Activated CD4-positive, alpha-beta T cell treated with anti-CD3 and anti-CD28 coated beads for 36 hours (primary cell): ENCODE results near the gene PAX8. TPM values are rescaled to one million over a fixed set of nuclear protein-coding genes. Genes with fewer than 3 reads are reported as not detected.
"Not testable (repeated sequence)": the region's sequence is repeated elsewhere in the genome, so short reads cannot be mapped to it uniquely, and the experiment has no call there.

ENCODE experiments used
- ATAC-seq: fragments of 200-7000 bp; cut with Tn5 transposase; one replicate; pipeline ENCODE4 v1.10.0; 2021; ENCODE audit warnings: mild to moderate bottlenecking, moderate library complexity
- CTCF ChIA-PET: fragments of 350-600 bp; sonication (Branson Sonifier 250); formaldehyde crosslinking; loops from one replicate; lab custom pipeline; 2021; ENCODE audit warnings: antibody characterized with exemption; lab: Charles Lee
- POLR2A ChIA-PET: fragments of 350-600 bp; sonication (Branson Sonifier 250); formaldehyde crosslinking; loops from one replicate; lab custom pipeline; 2021; ENCODE audit warnings: antibody characterized with exemption, inconsistent platforms; lab: Charles Lee
- DNase-seq: peaks from one replicate; pipeline ENCODE4 v3.0.0-alpha.2; 2020
- H3K27ac Mint-ChIP-seq: one replicate; pipeline ENCODE4 v1.8.0; 2021; ENCODE audit warnings: mixed read lengths
- H3K27me3 Mint-ChIP-seq: one replicate; pipeline ENCODE4 v1.8.0; 2021; ENCODE audit warnings: mixed read lengths
- H3K36me3 Mint-ChIP-seq: one replicate; pipeline ENCODE4 v1.8.0; 2021; ENCODE audit warnings: low read depth, mixed read lengths
- H3K4me1 Mint-ChIP-seq: one replicate; pipeline ENCODE4 v1.8.0; 2021; ENCODE audit warnings: mixed read lengths
- H3K4me3 Mint-ChIP-seq: one replicate; pipeline ENCODE4 v1.8.0; 2021; ENCODE audit warnings: mild to moderate bottlenecking, moderate library complexity, mixed read lengths
- H3K9me3 Mint-ChIP-seq: one replicate; pipeline ENCODE4 v1.8.0; 2021; ENCODE audit warnings: low read depth, mixed read lengths
- intact Hi-C, 2 experiments: fragments of 100-400 bp; cut with DNase I in 1 of 2; cut with micrococcal nuclease in 1 of 2; formaldehyde crosslinking; loops; one replicate each; pipeline versions ENCODE4 v1.14.2 to v1.15.1; 2022 to 2024; cut with DNase I, micrococcal nuclease
- total RNA-seq, 2 experiments: library from RNA; stranded (reverse); gene quantifications; one replicate each; pipeline ENCODE4 v1.2.3, GENCODE V29; 2021

The PAX8 gene
- total RNA-seq, 2 experiments from 2014 or later: 1.4 to 2.1 TPM

- H3K4me3 Mint-ChIP-seq: peak overlapping the region; percentile 83
- H3K36me3 Mint-ChIP-seq, H3K27me3 Mint-ChIP-seq, intact Hi-C loops, H3K9me3 Mint-ChIP-seq: not testable (repeated sequence)
- H3K27ac Mint-ChIP-seq: peak overlapping the region; percentile 89
- ChIA-PET CTCF (interaction anchor here (0.6 to 2.0 kb wide), 3 partner anchors 103 to 156 kb away, joined by 3 to 8 read pairs (median 5); no protein-coding TSS in a partner anchor), POLR2A (interaction anchor here (0.8 kb wide), 1 partner anchor 24 kb away, joined by 3 read pairs; no protein-coding TSS in a partner anchor)
- peaks cover 18% of the 10 kb centered on the region for H3K4me1 Mint-ChIP-seq
- ATAC-seq (peak; percentile 88), DNase-seq (peak; percentile 68)
These were observed 43.1 kb downstream of the PAX8 start for GRCh38 chr2:113235347-113236226.

DNA sequence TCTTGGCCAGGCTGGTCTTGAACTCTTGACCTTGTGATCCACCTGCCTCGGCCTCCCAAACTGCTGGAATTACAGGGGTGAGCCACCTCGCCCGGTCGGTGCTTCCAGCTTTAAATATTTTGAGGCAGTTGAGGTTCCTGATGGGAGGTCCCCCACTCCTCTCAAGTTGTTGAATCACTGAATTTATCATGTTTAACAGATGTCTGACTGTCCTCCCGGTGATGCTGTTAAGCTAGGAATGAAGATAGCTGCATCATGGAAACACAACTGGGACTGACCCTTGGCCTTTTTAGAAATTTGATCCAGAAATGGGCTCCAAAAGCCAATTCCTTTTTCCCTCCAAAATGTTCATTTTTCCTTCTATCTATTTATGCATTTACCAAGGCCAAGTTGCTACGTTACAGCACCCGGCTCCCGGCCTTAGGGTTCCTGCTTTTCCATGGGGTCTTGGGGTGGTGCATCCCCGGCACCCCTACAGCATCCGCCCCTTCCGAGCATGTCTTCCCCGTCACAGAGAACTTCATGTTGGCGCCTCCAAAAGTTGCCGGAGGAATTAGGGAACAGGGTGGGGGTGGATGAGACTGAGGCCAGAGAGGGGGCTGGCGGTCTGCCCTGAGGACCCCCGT is 43.9 kb downstream of the PAX8 start:
- POLR2A ChIA-PET: interaction anchor here (0.8 kb wide), 1 partner anchor 23 kb away, joined by 3 read pairs; no protein-coding TSS in a partner anchor
- ATAC-seq: peak; percentile 27
- Mint-ChIP-seq H3K27ac (no peak overlapping the region), H3K4me1 (peaks cover 16% of the 10 kb centered on the region), H3K4me3 (peak overlapping the region; percentile 83), H3K27me3 (no peaks in the 10 kb centered on the region), H3K9me3 (no peaks in the 10 kb centered on the region), H3K36me3 (peaks cover 5% of the 10 kb centered on the region)
- CTCF ChIA-PET: interaction anchor here (0.7 to 2.2 kb wide), 7 partner anchors 11 to 155 kb away, joined by 3 to 8 read pairs (median 4); no protein-coding TSS in a partner anchor
- no peak for DNase-seq
- intact Hi-C loops: no loop called here

DNA sequence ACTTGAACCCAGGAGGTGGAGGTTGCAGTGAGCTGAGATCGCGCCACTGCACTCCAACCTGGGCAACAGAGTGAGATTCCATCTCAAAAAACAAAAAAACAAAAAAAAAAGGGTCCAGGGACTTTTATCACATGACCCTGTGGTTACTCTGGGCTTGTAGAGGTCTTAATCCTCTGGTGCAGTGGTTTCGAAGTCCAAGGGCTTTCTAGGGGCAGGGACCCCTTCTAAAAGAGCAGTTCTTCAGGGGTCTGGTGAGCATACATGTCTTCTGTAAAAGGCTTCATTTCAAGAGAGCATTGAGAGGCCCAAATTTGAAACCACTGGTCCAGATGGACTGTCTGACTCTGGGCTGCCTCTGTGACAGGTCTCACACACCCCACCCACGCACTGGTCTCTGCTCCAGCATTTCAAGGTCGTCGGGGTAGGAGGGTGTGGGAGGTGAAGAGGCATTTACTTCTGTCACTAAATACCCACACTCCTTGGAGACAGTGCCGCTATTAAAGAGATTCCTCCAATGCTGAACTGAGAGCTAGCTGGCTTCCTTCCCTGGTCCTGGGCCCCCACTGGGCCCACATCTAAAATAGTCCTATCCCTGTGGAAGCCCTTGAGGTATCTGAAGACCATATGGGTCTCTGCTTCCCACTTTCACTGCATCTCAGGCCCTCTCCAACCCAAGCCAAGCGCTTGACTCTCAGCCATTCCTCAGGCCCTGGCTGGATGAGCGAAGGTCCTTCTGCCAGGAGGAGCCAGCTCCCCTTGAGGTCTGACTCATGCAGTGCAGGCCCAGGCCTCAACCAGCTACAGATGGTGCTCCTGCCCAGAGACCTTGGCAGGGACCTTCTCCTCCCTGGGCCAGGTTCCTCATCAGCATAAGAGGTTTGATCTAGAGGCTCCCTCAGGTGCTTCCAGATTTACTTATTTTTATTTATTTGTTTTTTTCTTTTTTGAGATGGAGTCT is 44.8 kb downstream of the PAX8 start:
- Mint-ChIP-seq H3K36me3 (peaks cover 5% of the 10 kb centered on the region), H3K4me3 (no peak overlapping the region), H3K27ac (no peak overlapping the region), H3K9me3 (no peaks in the 10 kb centered on the region), H3K27me3 (no peaks in the 10 kb centered on the region), H3K4me1 (peaks cover 16% of the 10 kb centered on the region)
- POLR2A ChIA-PET: no interaction called here
- DNase-seq (peak; percentile 36), ATAC-seq (peak; percentile 25)
- intact Hi-C loops: no loop called here
- CTCF ChIA-PET: interaction anchor here (0.7 to 2.2 kb wide), 8 partner anchors 12 to 154 kb away, joined by 3 to 8 read pairs (median 4); no protein-coding TSS in a partner anchor

- ATAC-seq (no peak), DNase-seq (no peak)
- intact Hi-C loops: no loop called here
- H3K27me3 Mint-ChIP-seq: no peaks in the 10 kb centered on the region
- H3K4me3 Mint-ChIP-seq: no peak overlapping the region
- peaks cover 5% of the 10 kb centered on the region for H3K36me3 Mint-ChIP-seq
- ChIA-PET CTCF (interaction anchor here (1.7 to 2.2 kb wide), 3 partner anchors 16 to 95 kb away, joined by 4 to 8 read pairs (median 5); no protein-coding TSS in a partner anchor), POLR2A (no interaction called here)
- peaks cover 16% of the 10 kb centered on the region for H3K4me1 Mint-ChIP-seq
- no peak overlapping the region for H3K27ac Mint-ChIP-seq
- H3K9me3 Mint-ChIP-seq: no peaks in the 10 kb centered on the region
These were observed 46.0 kb downstream of the PAX8 start for GRCh38 chr2:113232740-113233139.

DNA sequence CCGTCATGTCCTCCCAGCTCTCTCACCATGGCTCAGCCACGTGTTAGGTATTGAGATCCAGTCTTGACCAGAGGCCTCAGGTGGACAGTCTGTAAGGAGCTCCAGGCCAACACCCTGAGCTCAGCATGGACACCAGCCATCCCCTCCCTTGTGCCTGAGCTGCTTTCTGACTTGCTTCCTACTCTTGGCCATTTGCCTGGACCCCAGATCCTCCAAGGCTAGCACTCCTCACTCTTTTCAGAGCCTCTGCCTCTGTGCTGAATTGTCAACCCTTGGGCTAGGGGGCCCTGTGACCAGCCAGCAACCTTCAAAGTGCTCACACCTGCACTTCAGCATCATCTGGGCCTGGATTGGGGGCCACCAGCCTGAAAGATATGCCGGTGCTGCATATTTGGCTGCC is 46.6 kb downstream of the PAX8 start:
- ChIA-PET POLR2A (interaction anchor here (0.6 kb wide), 1 partner anchor 14 kb away, joined by 3 read pairs; no protein-coding TSS in a partner anchor), CTCF (interaction anchor here (0.6 to 2.3 kb wide), 5 partner anchors 9 to 408 kb away, joined by 3 to 11 read pairs (median 5); no protein-coding TSS in a partner anchor)
- Mint-ChIP-seq H3K4me1 (peaks cover 13% of the 10 kb centered on the region), H3K27ac (no peak overlapping the region), H3K36me3 (peaks cover under 1% of the 10 kb centered on the region), H3K9me3 (no peaks in the 10 kb centered on the region), H3K4me3 (no peak overlapping the region), H3K27me3 (no peaks in the 10 kb centered on the region)
- no peak for ATAC-seq
- intact Hi-C loops: no loop called here
- no peak for DNase-seq

GRCh38 chr2:113231064-113231463 is 47.7 kb downstream of the PAX8 start:
- DNase-seq (no peak), ATAC-seq (no peak)
- peaks cover 8% of the 10 kb centered on the region for H3K4me1 Mint-ChIP-seq
- CTCF ChIA-PET: interaction anchor here (0.6 to 2.3 kb wide), 6 partner anchors 10 to 262 kb away, joined by 3 to 11 read pairs (median 4); no protein-coding TSS in a partner anchor
- H3K36me3 Mint-ChIP-seq: no peaks in the 10 kb centered on the region
- no peak overlapping the region for H3K4me3 Mint-ChIP-seq
- intact Hi-C loops: no loop called here
- no peaks in the 10 kb centered on the region for H3K9me3 Mint-ChIP-seq
- no peaks in the 10 kb centered on the region for H3K27me3 Mint-ChIP-seq
- H3K27ac Mint-ChIP-seq: no peak overlapping the region
- POLR2A ChIA-PET: no interaction called here

DNA sequence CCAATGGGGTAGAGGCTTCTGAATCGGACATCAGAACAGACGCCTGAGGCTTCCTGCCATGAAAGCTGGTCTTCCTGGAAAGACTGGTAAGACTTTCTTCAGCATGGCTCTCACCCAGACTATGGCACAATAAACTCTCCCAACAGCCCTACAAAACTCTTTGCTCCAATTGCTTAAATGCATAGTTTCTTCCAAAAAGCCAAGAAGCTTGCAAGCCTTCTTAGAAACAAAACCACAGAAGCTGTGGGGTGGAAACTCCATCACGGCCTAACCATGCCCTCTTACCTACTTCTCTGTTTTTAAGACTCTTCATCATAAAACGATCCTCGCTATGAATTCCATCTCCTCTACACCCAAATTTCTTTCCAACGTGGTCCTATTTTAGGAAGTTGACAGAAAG is 48.2 kb downstream of the PAX8 start:
- DNase-seq: no peak
- H3K4me1 Mint-ChIP-seq: peaks cover 8% of the 10 kb centered on the region
- CTCF ChIA-PET: interaction anchor here (0.6 to 2.3 kb wide), 5 partner anchors 10 to 262 kb away, joined by 3 to 11 read pairs (median 3); no protein-coding TSS in a partner anchor
- no peaks in the 10 kb centered on the region for H3K27me3 Mint-ChIP-seq
- no peak overlapping the region for H3K4me3 Mint-ChIP-seq
- peak; percentile 13 for ATAC-seq
- POLR2A ChIA-PET: no interaction called here
- H3K36me3 Mint-ChIP-seq: no peaks in the 10 kb centered on the region
- intact Hi-C loops: no loop called here
- H3K27ac Mint-ChIP-seq: no peak overlapping the region
- H3K9me3 Mint-ChIP-seq: no peaks in the 10 kb centered on the region

DNA sequence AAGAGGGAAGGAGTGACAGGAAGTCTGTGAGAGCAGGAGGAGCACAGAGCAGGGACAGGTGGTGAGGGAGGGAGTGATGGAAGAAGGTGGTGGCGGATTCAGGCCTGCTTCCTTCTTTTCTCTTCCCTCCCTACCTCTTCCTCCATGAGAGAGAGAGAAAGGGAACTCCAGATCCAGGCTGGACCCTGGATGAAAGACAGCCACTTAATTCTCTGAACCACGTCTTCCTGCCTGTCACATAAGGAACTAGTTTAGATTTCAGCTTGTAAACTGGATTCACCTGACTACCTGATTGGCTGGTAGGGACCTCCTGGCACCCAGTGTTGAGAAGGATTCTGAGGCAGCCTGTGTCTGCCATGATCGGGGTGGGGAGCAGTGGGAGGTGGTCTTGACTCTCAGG is 48.9 kb downstream of the PAX8 start:
- H3K27ac Mint-ChIP-seq: no peak overlapping the region
- ATAC-seq: no peak
- no peaks in the 10 kb centered on the region for H3K27me3 Mint-ChIP-seq
- no peaks in the 10 kb centered on the region for H3K9me3 Mint-ChIP-seq
- intact Hi-C loops: no loop called here
- peaks cover 6% of the 10 kb centered on the region for H3K4me1 Mint-ChIP-seq
- ChIA-PET POLR2A (interaction anchor here (0.6 kb wide), 1 partner anchor 12 kb away, joined by 3 read pairs; no protein-coding TSS in a partner anchor), CTCF (interaction anchor here (1.4 kb wide), 1 partner anchor 92 kb away, joined by 5 read pairs; no protein-coding TSS in a partner anchor)
- no peak overlapping the region for H3K4me3 Mint-ChIP-seq
- DNase-seq: no peak
- H3K36me3 Mint-ChIP-seq: no peaks in the 10 kb centered on the region

DNA sequence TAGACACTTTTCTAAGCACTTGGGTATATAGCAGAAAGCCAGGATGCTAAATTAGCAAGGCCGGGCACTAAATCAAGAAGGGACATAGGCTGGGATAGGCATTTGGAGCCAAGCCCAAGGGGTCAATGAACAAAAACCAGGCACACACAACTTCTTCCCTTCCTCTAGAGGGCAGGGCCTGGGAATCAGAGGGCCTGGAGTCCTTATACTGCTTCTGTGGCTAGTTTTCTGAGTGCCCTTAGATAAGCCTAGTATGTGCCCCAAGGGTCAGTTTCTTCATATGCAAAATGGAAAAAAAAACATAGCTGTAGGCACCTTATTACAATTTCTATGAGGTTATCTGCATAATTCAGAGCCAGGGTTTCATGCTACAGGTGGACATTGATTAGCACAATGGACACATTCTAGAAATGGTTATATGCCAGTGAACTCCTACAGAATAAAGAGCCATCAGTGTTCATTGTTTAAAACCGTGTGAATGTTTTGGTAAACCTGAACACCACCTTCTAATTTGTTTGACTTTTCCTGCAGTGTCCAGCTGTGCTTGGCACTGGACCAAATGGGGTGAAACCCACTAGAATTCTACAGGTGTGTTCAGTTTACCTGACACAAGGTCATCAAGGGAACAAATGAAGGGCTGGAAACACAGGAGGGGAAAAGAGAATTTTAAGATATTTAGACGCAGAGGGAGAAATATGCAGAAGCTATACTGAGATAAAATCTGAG is 49.6 kb downstream of the PAX8 start:
- peaks cover 2% of the 10 kb centered on the region for H3K27me3 Mint-ChIP-seq
- H3K4me1 Mint-ChIP-seq: peaks cover 5% of the 10 kb centered on the region
- H3K9me3 Mint-ChIP-seq: no peaks in the 10 kb centered on the region
- ATAC-seq (no peak), DNase-seq (no peak)
- H3K27ac Mint-ChIP-seq: no peak overlapping the region
- H3K4me3 Mint-ChIP-seq: no peak overlapping the region
- ChIA-PET POLR2A (interaction anchor here (0.6 kb wide), 1 partner anchor 12 kb away, joined by 3 read pairs; no protein-coding TSS in a partner anchor), CTCF (interaction anchor here (1.4 kb wide), 1 partner anchor 91 kb away, joined by 5 read pairs; no protein-coding TSS in a partner anchor)
- peaks cover 2% of the 10 kb centered on the region for H3K36me3 Mint-ChIP-seq
- intact Hi-C loops: no loop called here

DNA sequence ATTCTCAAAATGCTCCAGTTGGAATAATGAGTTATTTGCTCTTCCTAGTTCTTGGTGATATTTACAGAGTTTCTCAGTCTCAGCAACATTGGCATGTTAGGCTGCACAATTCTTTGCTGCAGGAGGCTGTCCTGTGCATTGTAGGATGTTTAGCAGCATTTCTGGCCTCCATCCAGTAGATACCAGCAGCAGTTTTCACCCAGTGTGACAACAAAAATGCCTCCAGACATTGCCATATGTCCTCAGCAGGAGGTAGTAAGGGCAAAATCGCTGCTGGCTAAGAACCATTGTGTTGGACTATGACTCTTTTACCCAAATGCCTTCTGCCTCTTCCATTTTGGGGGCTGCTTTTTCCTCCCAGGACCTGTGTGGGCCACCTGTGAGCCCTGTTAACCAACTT is 50.4 kb downstream of the PAX8 start:
- Mint-ChIP-seq H3K27me3 (peaks cover 2% of the 10 kb centered on the region), H3K4me1 (peaks cover 5% of the 10 kb centered on the region), H3K36me3 (peaks cover 2% of the 10 kb centered on the region), H3K4me3 (no peak overlapping the region), H3K27ac (no peak overlapping the region), H3K9me3 (no peaks in the 10 kb centered on the region)
- no peak for DNase-seq
- POLR2A ChIA-PET: no interaction called here
- CTCF ChIA-PET: no interaction called here
- no peak for ATAC-seq
- intact Hi-C loops: no loop called here
